Retinal pigment epithelial cell (primary cell): Measurements from ENCODE around the gene FAAH.

Experiments
- DNase-seq: peaks from one replicate; pipeline ENCODE4 v3.0.0-alpha.2; 2010; ENCODE audit warnings: low read depth
- H3K4me3 ChIP-seq: 2 replicates; pipeline ENCODE4 v1.5.1; 2011; ENCODE audit warnings: mild to moderate bottlenecking, low read length, control low read depth, moderate library complexity
- CTCF ChIP-seq: conservative IDR thresholded peaks from 2 replicates; pipeline ENCODE4 v1.5.1; 2011; ENCODE audit warnings: low read depth, low read length, control low read depth, inconsistent platforms

Gene FAAH

GRCh38 chr1:46400421-46400820 lies 6.3 kb downstream of the FAAH start:
- H3K4me3 ChIP-seq, result no peak overlapping the region
- no peak for TF ChIP-seq CTCF
- no peak for DNase-seq

GRCh38 chr1:46401154-46401913 lies 7.2 kb downstream of the FAAH start:
- no peak overlapping the region for H3K4me3 ChIP-seq
- TF ChIP-seq CTCF, result no peak
- no peak for DNase-seq

- H3K4me3 ChIP-seq, result no peak overlapping the region
- DNase-seq, result peak; percentile 98
- no peak for TF ChIP-seq CTCF
These were observed 8.0 kb downstream of the FAAH start for GRCh38 chr1:46401964-46402626.

GRCh38 chr1:46403916-46404315 lies 9.8 kb downstream of the FAAH start:
- TF ChIP-seq CTCF, result no peak
- DNase-seq, result no peak
- H3K4me3 ChIP-seq, result no peak overlapping the region

GRCh38 chr1:46404482-46405196 lies 10.5 kb downstream of the FAAH start:
- no peak for DNase-seq
- H3K4me3 ChIP-seq, result no peak overlapping the region
- no peak for TF ChIP-seq CTCF

GRCh38 chr1:46405197-46405555 lies 11.1 kb downstream of the FAAH start:
- TF ChIP-seq CTCF, result no peak
- H3K4me3 ChIP-seq, result no peak overlapping the region
- no peak for DNase-seq

GRCh38 chr1:46405724-46406123 lies 11.6 kb downstream of the FAAH start:
- no peak overlapping the region for H3K4me3 ChIP-seq
- DNase-seq, result no peak
- TF ChIP-seq CTCF, result no peak
